NOMO-1 treated with dmso at 0.1 percent for 144 hours (cell line): Measurements from ENCODE around the gene SLCO2B1.

Experiments used
- DNase-seq: peaks from one replicate; lab custom pipeline; 2025; ENCODE audit not compliant: unreplicated experiment; lab: John Stamatoyannopoulos, UW

Gene SLCO2B1

GRCh38 chr11:75193271-75193670 lies 42.4 kb downstream of the SLCO2B1 start:
- no peak for DNase-seq

GRCh38 chr11:75193711-75194110 lies 42.8 kb downstream of the SLCO2B1 start:
- DNase-seq: no peak

GRCh38 chr11:75194147-75194546 lies 43.2 kb downstream of the SLCO2B1 start:
- no peak for DNase-seq

GRCh38 chr11:75195167-75195962 lies 44.5 kb downstream of the SLCO2B1 start:
- DNase-seq: no peak

GRCh38 chr11:75196426-75196825 lies 45.5 kb downstream of the SLCO2B1 start:
- no peak for DNase-seq

- DNase-seq: no peak
Measured at GRCh38 chr11:75197512-75198277, 46.8 kb downstream of the SLCO2B1 start.

- no peak for DNase-seq
Measured at GRCh38 chr11:75198278-75198973, 47.5 kb downstream of the SLCO2B1 start.

GRCh38 chr11:75199412-75199955 lies 48.6 kb downstream of the SLCO2B1 start:
- DNase-seq: no peak

- no peak for DNase-seq
Measured at GRCh38 chr11:75200051-75200450, 49.1 kb downstream of the SLCO2B1 start.

- no peak for DNase-seq
Measured at GRCh38 chr11:75200531-75200930, 49.6 kb downstream of the SLCO2B1 start.

GRCh38 chr11:75201771-75202170 lies 50.9 kb downstream of the SLCO2B1 start:
- DNase-seq: no peak

GRCh38 chr11:75202195-75202594 lies 51.3 kb downstream of the SLCO2B1 start:
- no peak for DNase-seq

GRCh38 chr11:75203138-75203537 lies 52.2 kb downstream of the SLCO2B1 start:
- DNase-seq: no peak

GRCh38 chr11:75203641-75204011 lies 52.7 kb downstream of the SLCO2B1 start:
- no peak for DNase-seq

GRCh38 chr11:75204012-75204674 lies 53.2 kb downstream of the SLCO2B1 start:
- DNase-seq: no peak

- DNase-seq: peak; percentile 20
Measured at GRCh38 chr11:75204685-75205563, 54.0 kb downstream of the SLCO2B1 start.

GRCh38 chr11:75205564-75206020 lies 54.7 kb downstream of the SLCO2B1 start:
- DNase-seq: no peak

GRCh38 chr11:75208446-75208845 lies 57.5 kb downstream of the SLCO2B1 start:
- no peak for DNase-seq

GRCh38 chr11:75212411-75212810 lies 61.5 kb downstream of the SLCO2B1 start:
- DNase-seq: no peak

- peak; percentile 11 for DNase-seq
Measured at GRCh38 chr11:75214411-75214821, 63.5 kb downstream of the SLCO2B1 start.
